DND-41 (cell line): ENCODE data around the gene MEN1.

Experiments
- EZH2 ChIP-seq: IDR thresholded peaks from 3 replicates; pipeline ENCODE4 v1.6.1; 2012; ENCODE audit warnings: borderline replicate concordance, low read depth, mild to moderate bottlenecking, moderate library complexity, low read length, inconsistent platforms; ENCODE audit not compliant: severe bottlenecking
- TF ChIP-seq, protein P1 (sequence below): IDR thresholded peaks from 2 replicates; pipeline ENCODE4 v1.5.1; 2012; ENCODE audit warnings: borderline replicate concordance, low read length, moderate library complexity, mild to moderate bottlenecking; ENCODE audit not compliant: poor library complexity, severe bottlenecking; ENCODE audit errors: extremely low read depth

DNA sequence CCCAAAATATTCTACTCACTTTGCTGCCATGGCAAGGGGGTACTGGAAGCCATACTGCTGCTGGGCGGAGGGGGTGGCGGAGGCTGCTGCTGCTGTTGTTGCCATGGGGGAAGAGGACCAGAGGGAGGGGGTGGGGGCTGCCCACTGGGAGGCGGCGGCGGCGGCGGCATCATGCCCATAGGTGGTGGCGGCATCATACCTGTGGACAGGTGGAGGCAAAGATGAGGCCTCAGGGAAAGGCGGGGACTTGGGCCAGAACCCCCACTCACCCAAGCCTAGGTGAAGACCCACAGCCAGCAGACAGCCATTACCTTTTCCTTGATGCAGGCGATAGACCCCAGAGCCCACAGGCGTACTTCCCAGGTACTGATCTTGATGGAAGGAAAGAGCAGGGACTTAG is 43.5 kb downstream of the MEN1 start:
- TF ChIP-seq, protein P1, sequence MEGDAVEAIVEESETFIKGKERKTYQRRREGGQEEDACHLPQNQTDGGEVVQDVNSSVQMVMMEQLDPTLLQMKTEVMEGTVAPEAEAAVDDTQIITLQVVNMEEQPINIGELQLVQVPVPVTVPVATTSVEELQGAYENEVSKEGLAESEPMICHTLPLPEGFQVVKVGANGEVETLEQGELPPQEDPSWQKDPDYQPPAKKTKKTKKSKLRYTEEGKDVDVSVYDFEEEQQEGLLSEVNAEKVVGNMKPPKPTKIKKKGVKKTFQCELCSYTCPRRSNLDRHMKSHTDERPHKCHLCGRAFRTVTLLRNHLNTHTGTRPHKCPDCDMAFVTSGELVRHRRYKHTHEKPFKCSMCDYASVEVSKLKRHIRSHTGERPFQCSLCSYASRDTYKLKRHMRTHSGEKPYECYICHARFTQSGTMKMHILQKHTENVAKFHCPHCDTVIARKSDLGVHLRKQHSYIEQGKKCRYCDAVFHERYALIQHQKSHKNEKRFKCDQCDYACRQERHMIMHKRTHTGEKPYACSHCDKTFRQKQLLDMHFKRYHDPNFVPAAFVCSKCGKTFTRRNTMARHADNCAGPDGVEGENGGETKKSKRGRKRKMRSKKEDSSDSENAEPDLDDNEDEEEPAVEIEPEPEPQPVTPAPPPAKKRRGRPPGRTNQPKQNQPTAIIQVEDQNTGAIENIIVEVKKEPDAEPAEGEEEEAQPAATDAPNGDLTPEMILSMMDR, result no peak
- no peak for TF ChIP-seq EZH2
